HepG2 (cell line): Measurements from ENCODE around the gene IGFL2. TPM values are rescaled to one million over a fixed set of nuclear protein-coding genes. Genes with fewer than 3 reads are reported as not detected.

Source experiments
- ATAC-seq: fragments of 200-7000 bp; cut with Tn5 transposase; 3 replicates; pipeline ENCODE4 v1.9.1; 2020; ENCODE audit warnings: mild to moderate bottlenecking, moderate library complexity
- BruUV-seq: library from RNA; stranded (reverse); fragments of 400-500 nt; replicated peaks from 2 replicates; lab custom pipeline; 2021; lab: Mats Ljungman, UMichigan
- CTCF ChIA-PET: fragments of 300-600 bp; formaldehyde crosslinking; extraction: SDS; loops from one replicate; lab custom pipeline; 2021; ENCODE audit warnings: low total read pairs, inconsistent platforms, low intra/inter-chr PET ratio; lab: Yijun Ruan, JAX
- POLR2A ChIA-PET: fragments of 350-600 bp; sonication (Branson Sonifier 250); formaldehyde crosslinking; loops from one replicate; lab custom pipeline; 2020; ENCODE audit warnings: antibody characterized with exemption, inconsistent platforms; lab: Yijun Ruan, JAX
- DNase-seq: peaks from one replicate; pipeline ENCODE4 v3.0.0-alpha.2; 2015; ENCODE audit warnings: low spot score
- FAIRE-seq: peaks from 3 replicates; lab custom pipeline; 2011; peaks lifted over from hg19 to GRCh38; lab: Jason Lieb, UNC
- H2AFZ ChIP-seq: one replicate; pipeline ENCODE4 v1.6.1; 2011; ENCODE audit warnings: low read length, inconsistent platforms
- H3K27ac ChIP-seq: fragments of 300-600 bp; 3 replicates; pipeline ENCODE4 v1.8.0; 2011; ENCODE audit warnings: mixed run types, mild to moderate bottlenecking, mixed read lengths, low read length, inconsistent platforms; ENCODE audit not compliant: insufficient read depth; ENCODE audit errors: extremely low read length
- H3K27me3 ChIP-seq, 2 experiments: fragments of 200-600 bp in 1 of 2; 2 replicates in 1 of 2; 3 replicates in 1 of 2; pipeline versions ENCODE4 v1.6.0 to v1.8.0; 2011; ENCODE audit warnings: low read length in 2 of 2, mild to moderate bottlenecking in 2 of 2, moderate library complexity in 2 of 2, inconsistent platforms in 1 of 2; ENCODE audit not compliant: insufficient read depth in 2 of 2, control insufficient read depth in 1 of 2
- H3K36me3 ChIP-seq, 2 experiments: fragments of 200-600 bp in 1 of 2; replicated peaks in 1 of 2; 2 replicates in 1 of 2; 3 replicates in 1 of 2; pipeline versions ENCODE4 v1.5.1 to v1.8.0; 2011; ENCODE audit warnings: low read length in 2 of 2, inconsistent platforms in 1 of 2; ENCODE audit not compliant: insufficient read depth in 2 of 2, control insufficient read depth in 1 of 2
- H3K4me1 ChIP-seq: 2 replicates; pipeline ENCODE4 v1.5.1; 2012; ENCODE audit warnings: low read length, inconsistent platforms; ENCODE audit not compliant: insufficient read depth
- H3K4me2 ChIP-seq: 2 replicates; pipeline ENCODE4 v1.6.0; 2011; ENCODE audit warnings: low read depth, low read length, inconsistent platforms
- H3K4me3 ChIP-seq, 3 experiments: fragments of 200-600 bp in 1 of 3; sonication (generic), shearing (Covaris generic) in 1 of 3; replicated peaks in 1 of 3; 2 replicates each; pipeline ENCODE4 v1.5.1; 2011 to 2016; ENCODE audit warnings: low read length in 3 of 3, inconsistent platforms in 2 of 3, low read depth in 2 of 3, mild to moderate bottlenecking in 2 of 3, control low read depth in 1 of 3, mixed read lengths in 1 of 3; ENCODE audit not compliant: insufficient read depth in 1 of 3
- H3K79me2 ChIP-seq: one replicate; pipeline ENCODE4 v1.6.1; 2011; ENCODE audit warnings: low read length, inconsistent platforms; ENCODE audit not compliant: insufficient read depth
- H3K9ac ChIP-seq: 2 replicates; pipeline ENCODE4 v1.6.0; 2011; ENCODE audit warnings: mild to moderate bottlenecking, low read depth, low read length, inconsistent platforms; ENCODE audit not compliant: insufficient read depth
- H3K9me3 ChIP-seq: 2 replicates; pipeline ENCODE4 v1.5.1; 2012; ENCODE audit warnings: mild to moderate bottlenecking, low read length
- H4K20me1 ChIP-seq: 2 replicates; pipeline ENCODE4 v1.6.0; 2011; ENCODE audit warnings: inconsistent platforms, mild to moderate bottlenecking, low read length, moderate library complexity; ENCODE audit not compliant: insufficient read depth
- ARNTL ChIP-seq: sonication (generic); formaldehyde crosslinking; IDR thresholded peaks from 2 replicates; pipeline ENCODE4 v1.4.0; 2020; ENCODE audit warnings: mild to moderate bottlenecking, missing genetic modification reagents
- DMTF1 ChIP-seq: sonication (generic); formaldehyde crosslinking; IDR thresholded peaks from 2 replicates; pipeline ENCODE4 v1.4.0; 2020; ENCODE audit warnings: mild to moderate bottlenecking, missing genetic modification reagents
- GATAD2A ChIP-seq: IDR thresholded peaks from 2 replicates; pipeline ENCODE4 v1.6.1; 2016
- HNF4A ChIP-seq: sonication (generic); formaldehyde crosslinking; IDR thresholded peaks from 2 replicates; pipeline ENCODE4 v1.4.0; 2020; ENCODE audit warnings: missing genetic modification reagents
- MED1 ChIP-seq: sonication (generic); formaldehyde crosslinking; IDR thresholded peaks from 2 replicates; pipeline ENCODE4 v1.4.0; 2020; ENCODE audit warnings: missing genetic modification reagents
- MTA1 ChIP-seq: sonication (generic); formaldehyde crosslinking; IDR thresholded peaks from 2 replicates; pipeline ENCODE4 v1.4.0; 2020; ENCODE audit warnings: missing genetic modification reagents, mild to moderate bottlenecking, borderline replicate concordance
- NFE2L2 ChIP-seq: fragments of 150-350 bp; IDR thresholded peaks from 2 replicates; pipeline ENCODE4 v1.6.1; 2014; ENCODE audit warnings: low read length
- SOX5 ChIP-seq: IDR thresholded peaks from 2 replicates; pipeline ENCODE4 v1.6.1; 2016; ENCODE audit warnings: borderline replicate concordance
- ZNF737 ChIP-seq: sonication (generic); formaldehyde crosslinking; IDR thresholded peaks from 2 replicates; pipeline ENCODE4 v1.5.0; 2020; ENCODE audit warnings: missing genetic modification reagents, mild to moderate bottlenecking, borderline replicate concordance
- ZSCAN22 ChIP-seq: sonication (generic); formaldehyde crosslinking; IDR thresholded peaks from 2 replicates; pipeline ENCODE4 v1.4.0; 2020; ENCODE audit warnings: mild to moderate bottlenecking, missing genetic modification reagents
- WGBS: methylation state at CpG from one replicate; pipeline ENCODE4 v1.1.6; 2017; ENCODE audit warnings: low lambda C conversion rate; 5-methylcytosine and 5-hydroxymethylcytosine counted together
- in situ Hi-C: cut with HindIII; loops from 2 replicates; pipeline ENCODE4 v1.10.0; 2017; ENCODE audit warnings: low pct_unique_long_range_greater_than_20kb; ENCODE audit not compliant: extremely low pct_ligation_motif_present
- intact Hi-C: fragments of 100-400 bp; cut with micrococcal nuclease; formaldehyde crosslinking; loops from one replicate; pipeline ENCODE4 v1.10.0; 2022; ENCODE audit not compliant: unreplicated experiment
- polyA plus RNA-seq, 8 experiments: library from polyadenylated mRNA; depleted of rRNA in 3 of 8; stranded (reverse) in 7 of 8; unstranded in 1 of 8; fragments of >200 nt; fragmentation: Illumina TruSeq in 4 of 8; extraction: Trizol in 4 of 8; gene quantifications; 2 replicates each; pipeline versions ENCODE4 v1.2.1 to v1.2.3, GENCODE V29; 2011 to 2016; ENCODE audit warnings: low read depth in 4 of 8, missing spikeins in 1 of 8, mixed read lengths in 1 of 8; ENCODE audit not compliant: insufficient read depth in 1 of 8
- total RNA-seq, 5 experiments: library from RNA; depleted of rRNA; stranded (reverse); fragments of >200 nt; fragmentation: Illumina TruSeq; extraction: Trizol; gene quantifications; 2 replicates each; pipeline ENCODE4 v1.2.3, GENCODE V29; 2016; ENCODE audit warnings: low read depth in 1 of 5

The IGFL2 gene
- total and polyA plus RNA-seq, 2 of the 13 experiments (the other 11 are each of a cell fraction or from before 2014, with no cell fraction given), result not detected

GRCh38 chr19:46189971-46190888, 42.2 kb downstream of the IGFL2 start (continued):
- TF ChIP-seq DMTF1 (CRISPR knock-in tag), result no peak
- peak; percentile 45; the same call in 1 of the 2 replicates for TF ChIP-seq SOX5 (CRISPR knock-in tag)
- TF ChIP-seq GATAD2A, result peak; percentile 72
- TF ChIP-seq HNF4A, result peak; percentile 70
- TF ChIP-seq MTA1 (CRISPR knock-in tag), result no peak
- no peak for TF ChIP-seq ARNTL (CRISPR knock-in tag)
- TF ChIP-seq ZNF737, result no peak
- peak; percentile 46; the same call in 1 of the 2 replicates for TF ChIP-seq MED1 (CRISPR knock-in tag)
- no peak for TF ChIP-seq ZSCAN22 (CRISPR knock-in tag)

GRCh38 chr19:46191356-46191755, 43.3 kb downstream of the IGFL2 start:
- Histone ChIP-seq H3K9me3 (no peaks in the 10 kb centered on the region), H3K9ac (no peak overlapping the region), H3K79me2 (no peaks in the 10 kb centered on the region), H2AFZ (no peak overlapping the region), H3K4me3 (no peak overlapping the region), H3K27ac (no peak overlapping the region), H3K27me3 (peaks cover 0 to 16% of the 10 kb centered on the region in 2 experiments; a peak in 3 of 5 replicates), H4K20me1 (peaks cover 3% of the 10 kb centered on the region; the same call in 1 of the 2 replicates), H3K36me3 (no peaks in the 10 kb centered on the region), H3K4me1 (peaks cover 44% of the 10 kb centered on the region), H3K4me2 (no peak overlapping the region)
- DNase-seq (no peak), FAIRE-seq (no peak), ATAC-seq (no peak)
- ChIA-PET CTCF (no interaction called here), POLR2A (no interaction called here)
- intact Hi-C loops (no loop called here), in situ Hi-C loops (loop anchor here (5.0 kb wide), 2 partner anchors 109 to 169 kb away; partner anchors contain the start of gene PGLYRP1)
- no TSS peak for BruUV-seq
- 50% methylated on average over 4 of the region's 4 CpGs for WGBS
- TF ChIP-seq NFE2L2, result no peak
